ENCODE measurements around the gene GARNL3.

GARNL3 gene

DNA sequence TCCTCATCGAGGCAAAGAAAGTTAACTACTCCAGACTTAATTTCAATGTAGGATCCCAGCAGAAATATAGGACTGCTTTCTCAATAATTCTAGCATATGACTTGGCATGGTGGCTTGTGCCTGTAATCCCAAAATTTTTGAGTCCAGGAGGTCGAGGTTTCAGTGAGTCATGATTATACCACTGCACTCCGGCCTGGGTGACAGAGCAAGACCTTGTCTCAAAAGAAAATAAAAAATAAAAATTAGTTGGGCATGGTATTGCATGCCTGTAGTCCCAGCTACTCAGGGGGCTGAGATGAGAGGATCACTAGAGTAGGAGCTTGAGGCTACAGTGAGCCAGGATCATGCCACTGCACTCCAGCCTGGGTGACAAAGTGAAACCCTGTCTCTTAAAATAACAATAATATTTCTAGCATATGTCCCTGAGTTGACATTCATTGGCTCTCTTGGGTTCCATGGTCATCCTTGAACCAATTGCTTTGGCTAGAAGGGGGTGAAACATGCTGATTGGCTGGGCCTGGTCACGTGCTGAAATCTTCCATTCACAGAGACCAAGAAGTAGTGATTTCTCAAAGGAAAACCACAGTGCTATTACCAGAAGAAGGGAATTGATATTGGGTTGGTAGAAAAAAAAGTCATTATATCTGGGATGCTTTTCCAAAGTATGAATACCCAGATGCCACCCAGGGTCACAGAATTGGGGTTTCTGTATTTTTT lies 31.6 kb upstream of the GARNL3 start:
- in situ Hi-C loops (cut with HindIII; ENCODE audit: low pct_ligation_motif_present, low pct_unique_long_range_greater_than_20kb, low sequenced_read_pairs) = no loop called here

DNA sequence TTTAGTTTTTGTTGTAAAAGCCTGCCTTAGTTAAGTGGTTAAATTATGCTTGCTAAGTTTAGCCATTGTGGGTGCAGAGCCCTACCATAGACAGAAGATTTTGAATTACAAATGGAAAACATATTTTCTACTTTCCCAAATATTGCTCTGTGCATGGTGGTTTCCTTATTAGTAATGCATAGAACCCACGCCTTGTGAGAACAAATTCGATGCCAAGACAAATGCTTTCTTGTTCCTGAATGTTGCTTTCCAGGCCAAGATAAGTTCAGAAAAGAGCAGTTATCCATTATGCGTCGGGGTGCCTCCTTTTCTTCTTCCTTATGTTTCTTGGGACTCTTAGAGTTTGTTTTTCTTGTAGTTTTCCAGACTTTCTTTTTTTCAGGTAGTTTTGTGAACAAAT lies 31.0 kb upstream of the GARNL3 start:
- in situ Hi-C loops (cut with HindIII; ENCODE audit: low pct_ligation_motif_present, low pct_unique_long_range_greater_than_20kb, low sequenced_read_pairs) = no loop called here
- no peak for DNase-seq

More for the DNA sequence above, 31.6 kb upstream of the GARNL3 start:
- DNase-seq = no peak

DNA sequence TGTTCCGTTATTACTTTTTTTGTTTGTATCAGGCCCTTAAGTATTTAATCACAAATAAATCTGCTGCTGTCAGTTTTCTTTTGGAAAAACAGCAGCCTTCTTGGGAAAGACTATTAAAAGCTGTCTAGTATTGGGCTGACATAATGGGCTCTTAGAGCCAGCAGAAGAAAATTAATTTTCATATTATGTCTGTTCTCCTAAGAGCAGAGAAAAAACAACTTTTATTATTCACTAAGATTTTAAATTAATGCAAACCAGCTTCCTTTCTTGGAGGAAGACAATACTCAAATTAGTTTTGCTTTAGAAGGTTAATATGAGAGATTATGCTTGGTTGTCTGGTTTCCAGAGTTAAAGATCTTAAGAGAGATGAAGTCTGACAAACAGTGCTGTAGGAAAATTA lies 30.6 kb upstream of the GARNL3 start:
- no peak for DNase-seq
- in situ Hi-C loops (cut with HindIII; ENCODE audit: low pct_ligation_motif_present, low pct_unique_long_range_greater_than_20kb, low sequenced_read_pairs) = no loop called here

GRCh38 chr9:127237801-127238200 lies 26.8 kb upstream of the GARNL3 start:
- DNase-seq = no peak
- in situ Hi-C loops (cut with HindIII; ENCODE audit: low pct_ligation_motif_present, low pct_unique_long_range_greater_than_20kb, low sequenced_read_pairs) = no loop called here

- in situ Hi-C loops (cut with HindIII; ENCODE audit: low pct_ligation_motif_present, low pct_unique_long_range_greater_than_20kb, low sequenced_read_pairs) = no loop called here
- no peak for DNase-seq
Measured at GRCh38 chr9:127241354-127241753, 23.2 kb upstream of the GARNL3 start.

GRCh38 chr9:127244609-127245601 lies 19.7 kb upstream of the GARNL3 start:
- peak; percentile 94 for DNase-seq
- in situ Hi-C loops (cut with HindIII; ENCODE audit: low pct_ligation_motif_present, low pct_unique_long_range_greater_than_20kb, low sequenced_read_pairs) = no loop called here

GRCh38 chr9:127245637-127246164 lies 18.9 kb upstream of the GARNL3 start:
- in situ Hi-C loops (cut with HindIII; ENCODE audit: low pct_ligation_motif_present, low pct_unique_long_range_greater_than_20kb, low sequenced_read_pairs) = no loop called here
- DNase-seq = no peak

DNA sequence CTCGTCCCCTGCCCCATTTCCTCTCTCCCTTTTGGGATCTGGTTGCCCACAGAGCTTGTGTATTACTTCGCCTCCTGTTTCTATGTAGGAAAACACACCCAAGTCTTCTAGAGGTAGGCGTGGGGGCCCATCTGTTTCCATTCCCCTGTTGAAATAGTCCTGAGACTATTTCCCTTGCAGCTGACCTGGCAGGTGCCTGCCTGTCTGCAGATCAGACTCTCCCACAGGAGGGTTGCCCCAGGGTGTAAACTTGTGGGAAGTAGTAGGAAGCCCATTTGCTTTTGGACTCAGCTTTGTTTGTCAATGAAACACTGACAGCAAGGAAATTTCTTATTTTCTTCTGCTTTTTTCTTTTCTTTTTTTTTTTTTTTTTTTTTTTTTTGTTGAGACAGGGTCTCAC lies 16.3 kb upstream of the GARNL3 start:
- in situ Hi-C loops (cut with HindIII; ENCODE audit: low pct_ligation_motif_present, low pct_unique_long_range_greater_than_20kb, low sequenced_read_pairs) = no loop called here
- DNase-seq = no peak

DNA sequence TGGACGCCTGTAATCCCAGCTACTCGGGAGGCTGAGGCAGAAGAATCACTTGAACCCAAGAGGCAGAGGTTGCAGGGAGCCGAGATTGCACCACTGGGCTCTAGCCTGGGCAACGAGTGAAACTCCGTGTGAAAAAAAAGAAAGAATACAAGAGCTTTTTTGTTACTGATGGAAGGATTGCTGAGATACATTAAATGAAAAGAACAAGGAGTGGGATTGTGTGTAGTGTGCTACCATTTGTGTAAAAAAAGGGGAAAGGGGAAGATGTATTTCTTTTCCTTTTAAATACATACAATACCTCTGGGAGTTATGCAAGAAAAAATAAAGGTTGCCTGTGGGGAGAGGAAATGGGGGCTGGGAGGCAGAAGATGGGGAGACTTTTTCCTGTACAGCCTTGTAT lies 14.7 kb upstream of the GARNL3 start:
- DNase-seq = no peak
- in situ Hi-C loops (cut with HindIII; ENCODE audit: low pct_ligation_motif_present, low pct_unique_long_range_greater_than_20kb, low sequenced_read_pairs) = no loop called here

- DNase-seq = no peak
- in situ Hi-C loops (cut with HindIII; ENCODE audit: low pct_ligation_motif_present, low pct_unique_long_range_greater_than_20kb, low sequenced_read_pairs) = no loop called here
Measured at GRCh38 chr9:127250896-127251391, 13.6 kb upstream of the GARNL3 start.

- in situ Hi-C loops (cut with HindIII; ENCODE audit: low pct_ligation_motif_present, low pct_unique_long_range_greater_than_20kb, low sequenced_read_pairs) = no loop called here
- no peak for DNase-seq
Measured at GRCh38 chr9:127252410-127253318, 11.9 kb upstream of the GARNL3 start.

- DNase-seq = no peak
- in situ Hi-C loops (cut with HindIII; ENCODE audit: low pct_ligation_motif_present, low pct_unique_long_range_greater_than_20kb, low sequenced_read_pairs) = no loop called here
Measured at GRCh38 chr9:127253446-127253845, 11.1 kb upstream of the GARNL3 start.

DNA sequence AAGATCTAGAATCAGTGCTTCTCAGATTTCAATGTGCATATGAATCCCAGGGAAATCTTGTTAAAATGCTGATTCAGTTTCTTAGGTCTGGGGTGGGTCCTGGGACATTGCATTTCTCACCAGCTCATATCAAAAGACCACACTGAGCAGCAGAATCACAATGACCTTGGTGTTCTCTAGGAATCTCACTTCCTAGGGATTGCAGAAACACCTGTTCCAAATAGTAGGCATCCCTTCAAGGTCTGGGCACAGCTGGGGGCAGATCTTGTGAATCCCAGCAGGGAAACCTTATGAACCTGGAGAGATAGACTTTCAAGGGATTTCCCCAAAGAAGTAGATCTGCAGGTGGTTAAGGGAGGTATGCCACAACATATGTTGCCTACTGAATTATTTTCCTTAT lies 8.9 kb upstream of the GARNL3 start:
- DNase-seq = no peak
- in situ Hi-C loops (cut with HindIII; ENCODE audit: low pct_ligation_motif_present, low pct_unique_long_range_greater_than_20kb, low sequenced_read_pairs) = no loop called here

DNA sequence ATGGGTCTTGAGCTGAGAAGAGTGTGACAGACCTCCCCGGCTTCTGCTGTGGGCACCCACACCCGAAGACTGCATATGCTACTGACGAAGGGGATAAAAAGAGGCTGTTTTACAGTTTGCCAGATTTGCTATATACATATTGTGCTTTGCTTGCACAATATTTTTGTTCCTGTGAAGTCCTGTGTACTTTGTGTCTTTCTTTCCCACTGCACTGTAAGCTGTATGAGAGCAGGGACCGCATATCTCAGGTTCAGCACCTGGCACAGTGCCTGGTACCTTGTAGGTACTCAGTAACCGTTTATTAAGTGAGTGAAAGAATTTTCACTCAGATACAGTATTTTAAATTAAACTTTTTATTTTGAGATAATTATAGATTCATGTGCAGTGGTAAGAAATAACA lies 8.2 kb upstream of the GARNL3 start:
- no peak for DNase-seq
- in situ Hi-C loops (cut with HindIII; ENCODE audit: low pct_ligation_motif_present, low pct_unique_long_range_greater_than_20kb, low sequenced_read_pairs) = no loop called here

GRCh38 chr9:127258606-127259471 lies 5.7 kb upstream of the GARNL3 start:
- no peak for DNase-seq
- in situ Hi-C loops (cut with HindIII; ENCODE audit: low pct_ligation_motif_present, low pct_unique_long_range_greater_than_20kb, low sequenced_read_pairs) = no loop called here

- in situ Hi-C loops (cut with HindIII; ENCODE audit: low pct_ligation_motif_present, low pct_unique_long_range_greater_than_20kb, low sequenced_read_pairs) = no loop called here
- no peak for DNase-seq
Measured at GRCh38 chr9:127262602-127263001, 2.0 kb upstream of the GARNL3 start.

DNA sequence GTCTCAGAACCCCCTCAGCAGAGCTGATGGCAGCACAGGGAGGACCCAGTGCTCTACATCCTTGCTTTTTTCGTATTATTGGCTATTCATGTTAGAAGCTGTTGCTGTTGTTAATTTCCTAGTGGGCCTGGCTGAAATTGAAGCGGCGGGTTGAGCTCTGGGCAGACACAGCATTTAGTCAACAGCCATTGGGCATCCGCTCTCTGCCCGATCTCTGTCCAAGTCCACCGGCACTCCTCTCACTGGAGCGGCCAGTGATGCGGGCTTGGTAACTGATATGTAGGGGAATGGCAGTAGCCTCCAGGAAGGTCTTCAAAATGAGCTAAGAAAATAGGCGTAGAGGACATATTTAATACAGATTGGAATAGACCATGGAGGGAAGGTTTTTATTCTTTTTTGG lies 1.3 kb upstream of the GARNL3 start:
- DNase-seq = no peak
- in situ Hi-C loops (cut with HindIII; ENCODE audit: low pct_ligation_motif_present, low pct_unique_long_range_greater_than_20kb, low sequenced_read_pairs) = no loop called here

DNA sequence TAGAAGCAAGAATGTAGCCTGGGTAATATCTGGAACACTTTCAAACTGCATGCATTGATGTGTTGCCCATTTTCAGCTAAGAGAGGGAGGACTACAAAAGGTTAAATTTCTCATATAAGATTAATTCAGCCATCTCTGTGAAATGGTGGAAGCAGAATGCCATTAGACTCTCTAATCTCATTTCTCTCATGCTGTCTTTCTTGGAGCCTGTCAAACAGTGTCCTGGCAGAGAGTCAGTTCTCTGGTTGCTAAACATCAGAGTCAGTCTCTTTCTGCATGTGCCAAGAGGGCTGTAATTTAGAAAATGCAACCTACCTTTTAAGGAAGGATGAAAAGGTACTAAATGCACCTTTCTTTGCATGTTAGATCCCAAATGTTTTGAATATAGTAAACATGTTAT lies 910 bp upstream of the GARNL3 start:
- no peak for DNase-seq
- in situ Hi-C loops (cut with HindIII; ENCODE audit: low pct_ligation_motif_present, low pct_unique_long_range_greater_than_20kb, low sequenced_read_pairs) = no loop called here

All from ACHN (cell line).